ENCODE measurements around the gene ABHD8.

The ABHD8 gene

GRCh38 chr19:17256130-17256529 lies 47.1 kb downstream of the ABHD8 start:
- no peaks in the 10 kb centered on the region for H3K36me3 ChIP-seq (ENCODE audit: insufficient read depth, low read length)
- H3K4me1 ChIP-seq (ENCODE audit: insufficient read depth, low read length, severe bottlenecking), result peaks cover 6% of the 10 kb centered on the region
- peaks cover 5% of the 10 kb centered on the region; the same call in 1 of the 2 replicates for H3K27me3 ChIP-seq (ENCODE audit: insufficient read depth, low read length)
- H3K27ac ChIP-seq (ENCODE audit: low read depth, low read length, poor library complexity, severe bottlenecking), result no peak overlapping the region
- no peaks in the 10 kb centered on the region for H3K9me3 ChIP-seq (ENCODE audit: low read length)
- no peak overlapping the region for H3K9ac ChIP-seq (ENCODE audit: low read length)
- no peak overlapping the region for H3K4me3 ChIP-seq (ENCODE audit: low read depth, low read length, poor library complexity, severe bottlenecking)
- no peak for TF ChIP-seq CTCF (IDR thresholded peaks at IDR 0.05; ENCODE audit: low read length)
- no peak for TF ChIP-seq EZH2 (IDR thresholded peaks at IDR 0.05; ENCODE audit: borderline replicate concordance, low read length)
- no peak overlapping the region for H3K4me2 ChIP-seq (ENCODE audit: low read length)
- no peaks in the 10 kb centered on the region for H3K9me2 ChIP-seq (ENCODE audit: low read depth, low read length)
- no peaks in the 10 kb centered on the region for H4K20me1 ChIP-seq (ENCODE audit: insufficient read depth, low read length)
- H3F3A ChIP-seq (ENCODE audit: insufficient read depth, low read length), result no peaks in the 10 kb centered on the region
- H3K79me2 ChIP-seq (ENCODE audit: insufficient read depth, low read length), result no peaks in the 10 kb centered on the region
- H2AFZ ChIP-seq (ENCODE audit: low read length), result no peak overlapping the region

GRCh38 chr19:17255150-17255621 lies 48.0 kb downstream of the ABHD8 start:
- Histone ChIP-seq H3K4me2 (ENCODE audit: low read length) (no peak overlapping the region), H3K9me3 (ENCODE audit: low read length) (no peaks in the 10 kb centered on the region), H3K9ac (ENCODE audit: low read length) (no peak overlapping the region), H3K27me3 (ENCODE audit: insufficient read depth, low read length) (peaks cover 5% of the 10 kb centered on the region; the same call in 1 of the 2 replicates), H3K9me2 (ENCODE audit: low read depth, low read length) (no peaks in the 10 kb centered on the region), H3F3A (ENCODE audit: insufficient read depth, low read length) (no peaks in the 10 kb centered on the region), H4K20me1 (ENCODE audit: insufficient read depth, low read length) (no peaks in the 10 kb centered on the region), H3K36me3 (ENCODE audit: insufficient read depth, low read length) (no peaks in the 10 kb centered on the region), H3K4me1 (ENCODE audit: insufficient read depth, low read length, severe bottlenecking) (no peaks in the 10 kb centered on the region), H3K27ac (ENCODE audit: low read depth, low read length, poor library complexity, severe bottlenecking) (no peak overlapping the region), H2AFZ (ENCODE audit: low read length) (no peak overlapping the region), H3K4me3 (ENCODE audit: low read depth, low read length, poor library complexity, severe bottlenecking) (no peak overlapping the region), H3K79me2 (ENCODE audit: insufficient read depth, low read length) (no peaks in the 10 kb centered on the region)
- no peak for TF ChIP-seq CTCF (IDR thresholded peaks at IDR 0.05; ENCODE audit: low read length)
- TF ChIP-seq EZH2 (IDR thresholded peaks at IDR 0.05; ENCODE audit: borderline replicate concordance, low read length), result no peak

GRCh38 chr19:17254636-17255035 lies 48.6 kb downstream of the ABHD8 start:
- Histone ChIP-seq H3K4me3 (ENCODE audit: low read depth, low read length, poor library complexity, severe bottlenecking) (no peak overlapping the region), H3K79me2 (ENCODE audit: insufficient read depth, low read length) (no peaks in the 10 kb centered on the region), H3K27me3 (ENCODE audit: insufficient read depth, low read length) (peaks cover 5% of the 10 kb centered on the region; the same call in 1 of the 2 replicates), H3K9me3 (ENCODE audit: low read length) (no peaks in the 10 kb centered on the region), H3K9me2 (ENCODE audit: low read depth, low read length) (no peaks in the 10 kb centered on the region), H3K4me1 (ENCODE audit: insufficient read depth, low read length, severe bottlenecking) (no peaks in the 10 kb centered on the region), H3K9ac (ENCODE audit: low read length) (no peak overlapping the region), H3K27ac (ENCODE audit: low read depth, low read length, poor library complexity, severe bottlenecking) (no peak overlapping the region), H3K4me2 (ENCODE audit: low read length) (no peak overlapping the region), H4K20me1 (ENCODE audit: insufficient read depth, low read length) (no peaks in the 10 kb centered on the region), H3F3A (ENCODE audit: insufficient read depth, low read length) (no peaks in the 10 kb centered on the region), H3K36me3 (ENCODE audit: insufficient read depth, low read length) (no peaks in the 10 kb centered on the region), H2AFZ (ENCODE audit: low read length) (no peak overlapping the region)
- no peak for TF ChIP-seq CTCF (IDR thresholded peaks at IDR 0.05; ENCODE audit: low read length)
- TF ChIP-seq EZH2 (IDR thresholded peaks at IDR 0.05; ENCODE audit: borderline replicate concordance, low read length), result no peak

Data from OCI-LY1 (cell line).